PC-3 (cell line): Measurements from ENCODE around the gene MTHFD1L. TPM values are rescaled to one million over a fixed set of nuclear protein-coding genes. Genes with fewer than 3 reads are reported as not detected.
A peak's percentile ranks its signal among the peaks of the same experiment; 100 is the strongest.

Experiments
- ATAC-seq: fragments of 200-7000 bp; cut with Tn5 transposase; 2 replicates; pipeline ENCODE4 v1.9.1; 2020; ENCODE audit warnings: mild to moderate bottlenecking, moderate library complexity
- BruUV-seq: library from RNA; stranded (reverse); fragments of 400-500 nt; replicated peaks from 2 replicates; lab custom pipeline; 2021; lab: Mats Ljungman, UMichigan
- CTCF ChIA-PET: fragments of 300-600 bp; sonication (Branson Sonifier 250); formaldehyde crosslinking; loops from one replicate; lab custom pipeline; 2022; ENCODE audit warnings: antibody characterized with exemption; lab: Charles Lee
- POLR2A ChIA-PET: fragments of 300-600 bp; sonication (Branson Sonifier 250); formaldehyde crosslinking; loops from one replicate; lab custom pipeline; 2022; ENCODE audit warnings: antibody characterized with exemption; ENCODE audit not compliant: unreplicated experiment; lab: Charles Lee
- DNase-seq: peaks from one replicate; pipeline ENCODE4 v3.0.0-alpha.2; 2015
- H2AFZ ChIP-seq: fragments of 300-600 bp; sonication (generic); 2 replicates; pipeline ENCODE4 v1.6.0; 2016; ENCODE audit warnings: antibody characterized with exemption, low read length
- H3F3A ChIP-seq: fragments of 300-600 bp; sonication (generic); one replicate; pipeline ENCODE4 v1.6.0; 2017; ENCODE audit warnings: antibody characterized with exemption, low read length, control low read depth, mild to moderate bottlenecking; ENCODE audit not compliant: unreplicated experiment
- H3K27ac ChIP-seq: fragments of 300-600 bp; sonication (generic); 2 replicates; pipeline ENCODE4 v1.5.1; 2016; ENCODE audit warnings: mild to moderate bottlenecking, low read length
- H3K27me3 ChIP-seq: fragments of 300-600 bp; sonication (generic); 2 replicates; pipeline ENCODE4 v1.6.1; 2016; ENCODE audit warnings: low read length, mixed read lengths
- H3K36me3 ChIP-seq: fragments of 300-600 bp; sonication (generic); 2 replicates; pipeline ENCODE4 v1.6.1; 2016; ENCODE audit warnings: low read depth, mixed run types, low read length, mixed read lengths
- H3K4me1 ChIP-seq: fragments of 300-600 bp; sonication (generic); 2 replicates; pipeline ENCODE4 v1.5.1; 2016; ENCODE audit warnings: low read length; ENCODE audit not compliant: insufficient read depth
- H3K4me2 ChIP-seq: fragments of 300-600 bp; sonication (generic); 2 replicates; pipeline ENCODE4 v1.6.0; 2016; ENCODE audit warnings: low read length
- H3K4me3 ChIP-seq: fragments of 300-600 bp; sonication (generic); 2 replicates; pipeline ENCODE4 v1.5.1; 2016; ENCODE audit warnings: mild to moderate bottlenecking, low read length, mixed read lengths
- H3K79me2 ChIP-seq: fragments of 300-600 bp; sonication (generic); 2 replicates; pipeline ENCODE4 v1.6.1; 2017; ENCODE audit warnings: low read length, mixed read lengths
- H3K9ac ChIP-seq: fragments of 300-600 bp; sonication (generic); 2 replicates; pipeline ENCODE4 v1.6.0; 2016; ENCODE audit warnings: mild to moderate bottlenecking, low read length
- H3K9me2 ChIP-seq: fragments of 300-600 bp; sonication (generic); replicated peaks from 2 replicates; pipeline ENCODE4 v1.6.1; 2016; ENCODE audit warnings: mixed run types, low read length, mixed read lengths
- H3K9me3 ChIP-seq: fragments of 300-600 bp; sonication (generic); 2 replicates; pipeline ENCODE4 v1.6.1; 2016; ENCODE audit warnings: low read length, mixed read lengths
- H4K20me1 ChIP-seq: fragments of 300-600 bp; sonication (generic); 2 replicates; pipeline ENCODE4 v1.6.1; 2016; ENCODE audit warnings: low read length, mixed read lengths
- CTCF ChIP-seq: fragments of 300-600 bp; sonication (generic); conservative IDR thresholded peaks from 2 replicates; pipeline ENCODE4 v1.5.1; 2017; ENCODE audit warnings: antibody characterized with exemption, low read depth, mild to moderate bottlenecking, low read length
- EZH2 ChIP-seq: fragments of 300-600 bp; sonication (generic); IDR thresholded peaks from one replicate; pipeline ENCODE4 v1.6.1; 2017; ENCODE audit warnings: antibody characterized with exemption, mild to moderate bottlenecking, low read length; ENCODE audit not compliant: unreplicated experiment
- EZH2phosphoT487 ChIP-seq: fragments of 300-600 bp; sonication (generic); IDR thresholded peaks from 2 replicates; pipeline ENCODE4 v1.6.1; 2018; ENCODE audit warnings: mild to moderate bottlenecking, antibody characterized with exemption, low read length, borderline replicate concordance
- intact Hi-C: fragments of 100-400 bp; cut with micrococcal nuclease; formaldehyde crosslinking; loops from 2 replicates; pipeline ENCODE4 v1.9.0; 2023
- total RNA-seq: library from RNA; depleted of rRNA; stranded (reverse); fragments of >200 nt; gene quantifications from 2 replicates; pipeline ENCODE4 v1.2.3, GENCODE V29; 2014

The MTHFD1L gene
- total RNA-seq, 1 experiment from 2014 or later, result 11.9 TPM

- H4K20me1 ChIP-seq, result no peaks in the 10 kb centered on the region
- H3F3A ChIP-seq, result no peaks in the 10 kb centered on the region
- H3K27ac ChIP-seq, result no peak overlapping the region
- H3K4me3 ChIP-seq, result no peak overlapping the region
- ChIA-PET CTCF (no interaction called here), POLR2A (no interaction called here)
- H3K4me1 ChIP-seq, result peaks cover 5% of the 10 kb centered on the region
- H3K9ac ChIP-seq, result no peak overlapping the region
- no peak for ATAC-seq
- intact Hi-C loops, result no loop called here
- no peaks in the 10 kb centered on the region for H3K9me2 ChIP-seq
- no peak overlapping the region for H2AFZ ChIP-seq
- BruUV-seq, result no TSS peak
- no peaks in the 10 kb centered on the region for H3K9me3 ChIP-seq
- no peaks in the 10 kb centered on the region for H3K36me3 ChIP-seq
- TF ChIP-seq CTCF (no peak), EZH2 (no peak), EZH2phosphoT487 (no peak)
- H3K27me3 ChIP-seq, result no peaks in the 10 kb centered on the region
- DNase-seq, result peak; percentile 57
- H3K4me2 ChIP-seq, result no peak overlapping the region
- H3K79me2 ChIP-seq, result no peaks in the 10 kb centered on the region
Measured at GRCh38 chr6:150835620-150836019, 29.9 kb upstream of the MTHFD1L start.

GRCh38 chr6:150840185-150840584 is 25.3 kb upstream of the MTHFD1L start:
- H3K27me3 ChIP-seq, result no peaks in the 10 kb centered on the region
- peaks cover 4% of the 10 kb centered on the region for H3K4me1 ChIP-seq
- no peak overlapping the region for H3K9ac ChIP-seq
- H3K4me2 ChIP-seq, result no peak overlapping the region
- ChIA-PET CTCF (no interaction called here), POLR2A (no interaction called here)
- H2AFZ ChIP-seq, result no peak overlapping the region
- no peak overlapping the region for H3K27ac ChIP-seq
- no peaks in the 10 kb centered on the region for H4K20me1 ChIP-seq
- ATAC-seq (no peak), DNase-seq (no peak)
- no peak for TF ChIP-seq CTCF
- no peak for TF ChIP-seq EZH2phosphoT487
- TF ChIP-seq EZH2, result no peak
- H3K9me3 ChIP-seq, result no peaks in the 10 kb centered on the region
- H3K9me2 ChIP-seq, result no peaks in the 10 kb centered on the region
- intact Hi-C loops, result no loop called here
- H3K79me2 ChIP-seq, result no peaks in the 10 kb centered on the region
- no peak overlapping the region for H3K4me3 ChIP-seq
- no peaks in the 10 kb centered on the region for H3K36me3 ChIP-seq
- no peaks in the 10 kb centered on the region for H3F3A ChIP-seq
- no TSS peak for BruUV-seq

- Histone ChIP-seq H3K4me2 (no peak overlapping the region), H3K27me3 (no peaks in the 10 kb centered on the region), H4K20me1 (no peaks in the 10 kb centered on the region), H3F3A (no peaks in the 10 kb centered on the region), H3K79me2 (no peaks in the 10 kb centered on the region), H3K27ac (no peak overlapping the region), H3K9me2 (no peaks in the 10 kb centered on the region), H2AFZ (no peak overlapping the region), H3K4me1 (no peaks in the 10 kb centered on the region), H3K4me3 (no peak overlapping the region), H3K36me3 (no peaks in the 10 kb centered on the region), H3K9ac (no peak overlapping the region), H3K9me3 (no peaks in the 10 kb centered on the region)
- ChIA-PET POLR2A (no interaction called here), CTCF (no interaction called here)
- TF ChIP-seq CTCF (no peak), EZH2phosphoT487 (no peak)
- DNase-seq (no peak), ATAC-seq (no peak)
- BruUV-seq, result no TSS peak
- intact Hi-C loops, result no loop called here
Measured at GRCh38 chr6:150841189-150841588, 24.3 kb upstream of the MTHFD1L start.
